H1 (cell line): Measurements from ENCODE around the gene HIPK3. TPM values are rescaled to one million over a fixed set of nuclear protein-coding genes. Genes with fewer than 3 reads are reported as not detected.

Source experiments
- CTCF ChIA-PET: fragments of 300-600 bp; sonication (Branson Sonifier 250); formaldehyde crosslinking; loops from one replicate; lab custom pipeline; 2021; ENCODE audit not compliant: partially characterized antibody; lab: Charles Lee
- POLR2A ChIA-PET: fragments of 300-600 bp; sonication (Branson Sonifier 250); formaldehyde crosslinking; loops from one replicate; lab custom pipeline; 2021; ENCODE audit warnings: inconsistent platforms; ENCODE audit not compliant: partially characterized antibody; lab: Charles Lee
- DNase-seq, 2 experiments: peaks; one replicate each; pipeline versions ENCODE4 v3.0.0 to v3.0.0-alpha.2; 2010 to 2022; ENCODE audit warnings: low spot score in 2 of 2, low read depth in 1 of 2, mixed read lengths in 1 of 2
- FAIRE-seq: peaks from 2 replicates; lab custom pipeline; 2011; peaks lifted over from hg19 to GRCh38; lab: Jason Lieb, UNC
- H2AFZ ChIP-seq: 2 replicates; pipeline ENCODE4 v1.8.1; 2012; ENCODE audit warnings: low read length, inconsistent platforms
- H2AK5ac ChIP-seq: 2 replicates; pipeline ENCODE4 v1.6.1; 2013; ENCODE audit warnings: low read depth, low read length
- H2BK120ac ChIP-seq: replicated peaks from 2 replicates; pipeline ENCODE3; 2013; ENCODE audit warnings: low read depth, low read length, inconsistent platforms
- H2BK12ac ChIP-seq: 2 replicates; pipeline ENCODE4 v1.6.1; 2013; ENCODE audit warnings: low read depth, low read length
- H2BK15ac ChIP-seq: 2 replicates; pipeline ENCODE4 v1.6.1; 2013; ENCODE audit warnings: low read length
- H2BK20ac ChIP-seq: 2 replicates; pipeline ENCODE4 v1.6.1; 2013; ENCODE audit warnings: low read length
- H2BK5ac ChIP-seq: 2 replicates; pipeline ENCODE4 v1.6.1; 2013; ENCODE audit warnings: low read depth, low read length
- H3K14ac ChIP-seq: 2 replicates; pipeline ENCODE4 v1.6.1; 2013; ENCODE audit warnings: inconsistent platforms; ENCODE audit not compliant: insufficient read length
- H3K18ac ChIP-seq: 2 replicates; pipeline ENCODE4 v1.6.1; 2013; ENCODE audit warnings: low read length; ENCODE audit errors: extremely low read depth
- H3K23ac ChIP-seq: 2 replicates; pipeline ENCODE4 v1.6.1; 2013; ENCODE audit warnings: inconsistent platforms; ENCODE audit not compliant: insufficient read length
- H3K23me2 ChIP-seq: 2 replicates; pipeline ENCODE4 v1.6.1; 2013; ENCODE audit warnings: low read depth, low read length
- H3K27ac ChIP-seq: 2 replicates; pipeline ENCODE4 v1.6.1; 2011; ENCODE audit warnings: low read depth, low read length, inconsistent platforms
- H3K27me3 ChIP-seq, 4 experiments: replicated peaks in 1 of 4; 1 replicate in 1 of 4; 2 replicates in 3 of 4; pipeline versions ENCODE4 v1.6.1 to v1.8.1; 2011 to 2013; ENCODE audit warnings: low read length in 3 of 4, mild to moderate bottlenecking in 3 of 4, inconsistent platforms in 2 of 4, mixed read lengths in 2 of 4, moderate library complexity in 1 of 4; ENCODE audit not compliant: control insufficient read depth in 3 of 4, insufficient read depth in 3 of 4; ENCODE audit errors: extremely low read depth in 1 of 4
- H3K36me3 ChIP-seq, 4 experiments: 2 replicates each; pipeline versions ENCODE4 v1.6.1 to v1.8.1; 2011 to 2013; ENCODE audit warnings: mild to moderate bottlenecking in 4 of 4, low read length in 3 of 4, moderate library complexity in 2 of 4, control low read depth in 1 of 4, inconsistent platforms in 1 of 4; ENCODE audit not compliant: insufficient read depth in 4 of 4, control insufficient read depth in 2 of 4
- H3K4ac ChIP-seq: replicated peaks from 2 replicates; pipeline ENCODE3; 2013; ENCODE audit warnings: low read length, low read depth, mixed read lengths, inconsistent platforms; ENCODE audit not compliant: insufficient read length
- H3K4me1 ChIP-seq, 4 experiments: replicated peaks in 1 of 4; 1 replicate in 1 of 4; 2 replicates in 3 of 4; pipeline versions ENCODE4 v1.6.1 to v1.8.1; 2011 to 2013; ENCODE audit warnings: low read length in 3 of 4, inconsistent platforms in 2 of 4, mixed read lengths in 1 of 4; ENCODE audit not compliant: insufficient read depth in 4 of 4, control insufficient read depth in 3 of 4
- H3K4me2 ChIP-seq, 2 experiments: 2 replicates each; pipeline versions ENCODE4 v1.6.1 to v1.8.1; 2011 to 2013; ENCODE audit warnings: low read depth in 2 of 2, low read length in 2 of 2, control low read depth in 1 of 2, inconsistent platforms in 1 of 2, mild to moderate bottlenecking in 1 of 2; ENCODE audit not compliant: insufficient read depth in 1 of 2
- H3K4me3 ChIP-seq, 4 experiments: fragments of 200-600, 300-600 bp in 1 of 4; sonication (generic), shearing (Covaris generic), sonication (Bioruptor Twin) in 1 of 4; 2 replicates each; pipeline versions ENCODE4 v1.5.1 to v1.8.1; 2011 to 2016; ENCODE audit warnings: low read length in 4 of 4, low read depth in 3 of 4, control low read depth in 2 of 4, inconsistent platforms in 2 of 4, mild to moderate bottlenecking in 2 of 4, mixed read lengths in 1 of 4, moderate library complexity in 1 of 4; ENCODE audit not compliant: insufficient read depth in 2 of 4; ENCODE audit errors: extremely low read depth in 1 of 4
- H3K56ac ChIP-seq: replicated peaks from 2 replicates; pipeline ENCODE3; 2013; ENCODE audit warnings: low read depth, mild to moderate bottlenecking, mixed read lengths, low read length, inconsistent platforms; ENCODE audit not compliant: insufficient read length
- H3K79me1 ChIP-seq: 2 replicates; pipeline ENCODE4 v1.6.1; 2013; ENCODE audit warnings: low read depth, low read length, control low read depth
- H3K79me2 ChIP-seq, 2 experiments: 2 replicates each; pipeline versions ENCODE4 v1.6.1 to v1.8.1; 2012 to 2013; ENCODE audit warnings: low read length in 2 of 2, mild to moderate bottlenecking in 2 of 2, inconsistent platforms in 1 of 2; ENCODE audit not compliant: insufficient read depth in 2 of 2, control insufficient read depth in 1 of 2
- H3K9ac ChIP-seq, 4 experiments: replicated peaks in 1 of 4; 1 replicate in 1 of 4; 2 replicates in 3 of 4; pipeline versions ENCODE4 v1.6.1 to v1.8.1; 2011 to 2013; ENCODE audit warnings: low read depth in 3 of 4, low read length in 3 of 4, control low read depth in 2 of 4, mild to moderate bottlenecking in 2 of 4, moderate library complexity in 2 of 4, inconsistent platforms in 1 of 4; ENCODE audit errors: extremely low read depth in 1 of 4
- H3K9me3 ChIP-seq, 2 experiments: 2 replicates each; pipeline versions ENCODE4 v1.6.1 to v1.8.1; 2012 to 2013; ENCODE audit warnings: mild to moderate bottlenecking in 2 of 2, moderate library complexity in 2 of 2, control low read depth in 1 of 2, inconsistent platforms in 1 of 2, low read depth in 1 of 2, low read length in 1 of 2, mixed read lengths in 1 of 2; ENCODE audit not compliant: insufficient read depth in 2 of 2
- H4K20me1 ChIP-seq, 2 experiments: replicated peaks in 1 of 2; 2 replicates each; pipeline versions ENCODE3 to v1.8.1; 2011 to 2013; ENCODE audit warnings: inconsistent platforms in 2 of 2, low read length in 2 of 2, mild to moderate bottlenecking in 1 of 2; ENCODE audit not compliant: insufficient read depth in 2 of 2, control insufficient read depth in 1 of 2
- H4K5ac ChIP-seq: 2 replicates; pipeline ENCODE4 v1.6.1; 2013; ENCODE audit warnings: low read length, low read depth, mixed read lengths, inconsistent platforms; ENCODE audit not compliant: insufficient read length
- H4K8ac ChIP-seq: 2 replicates; pipeline ENCODE4 v1.8.0; 2013; ENCODE audit warnings: mild to moderate bottlenecking, moderate library complexity, low read length, inconsistent platforms; ENCODE audit not compliant: insufficient read depth; ENCODE audit errors: extremely low read depth
- H4K91ac ChIP-seq: replicated peaks from 2 replicates; pipeline ENCODE3; 2013; ENCODE audit warnings: low read length, mixed read lengths, inconsistent platforms; ENCODE audit not compliant: insufficient read length
- BACH1 ChIP-seq: IDR thresholded peaks from 2 replicates; pipeline ENCODE4 v1.6.1; 2012; ENCODE audit warnings: low read length, improper control_type of control experiment
- CREB1 ChIP-seq: IDR thresholded peaks from 2 replicates; pipeline ENCODE4 v1.6.1; 2012; ENCODE audit warnings: inconsistent platforms
- CTBP2 ChIP-seq: IDR thresholded peaks from 2 replicates; pipeline ENCODE4 v1.7.0; 2011; ENCODE audit warnings: borderline replicate concordance, mild to moderate bottlenecking, moderate library complexity, mixed read lengths, low read length; ENCODE audit not compliant: insufficient read depth, insufficient read length
- FOSL1 ChIP-seq: IDR thresholded peaks from 2 replicates; pipeline ENCODE4 v1.6.1; 2011; ENCODE audit warnings: mild to moderate bottlenecking, low read depth, low read length, moderate library complexity; ENCODE audit not compliant: insufficient read depth
- GABPA ChIP-seq: IDR thresholded peaks from 2 replicates; pipeline ENCODE4 v1.6.1; 2011; ENCODE audit warnings: mild to moderate bottlenecking, low read length, moderate library complexity, borderline replicate concordance; ENCODE audit not compliant: insufficient read depth
- PHF8 ChIP-seq: fragments of 200-600 bp; sonication (generic); conservative IDR thresholded peaks from 2 replicates; pipeline ENCODE4 v1.7.1; 2012; ENCODE audit warnings: low read depth, mild to moderate bottlenecking, inconsistent platforms, low read length, moderate library complexity
- RBBP5 ChIP-seq: IDR thresholded peaks from 2 replicates; pipeline ENCODE4 v1.7.1; 2012; ENCODE audit warnings: low read depth, mild to moderate bottlenecking, inconsistent platforms, low read length, moderate library complexity, borderline replicate concordance
- RFX5 ChIP-seq: IDR thresholded peaks from 2 replicates; pipeline ENCODE4 v1.6.1; 2011; ENCODE audit warnings: low read depth, low read length, improper control_type of control experiment, borderline replicate concordance
- RXRA ChIP-seq: IDR thresholded peaks from 2 replicates; pipeline ENCODE4 v1.6.1; 2011; ENCODE audit warnings: low read depth, mild to moderate bottlenecking, low read length, moderate library complexity; ENCODE audit not compliant: insufficient read depth
- SIRT6 ChIP-seq: IDR thresholded peaks from one replicate; pipeline ENCODE4 v1.7.1; 2012; ENCODE audit warnings: low read length, inconsistent platforms
- SP1 ChIP-seq: IDR thresholded peaks from 2 replicates; pipeline ENCODE4 v1.6.1; 2011; ENCODE audit warnings: low read depth, low read length
- SP2 ChIP-seq: IDR thresholded peaks from 2 replicates; pipeline ENCODE4 v1.6.1; 2012; ENCODE audit warnings: mild to moderate bottlenecking, low read length, inconsistent platforms
- SRF ChIP-seq: IDR thresholded peaks from 2 replicates; pipeline ENCODE4 v1.6.1; 2011; ENCODE audit warnings: mild to moderate bottlenecking, low read depth, low read length, moderate library complexity
- SUZ12 ChIP-seq: fragments of 200-600 bp; sonication (generic); IDR thresholded peaks from 2 replicates; pipeline ENCODE4 v1.6.1; 2012; ENCODE audit warnings: mild to moderate bottlenecking, inconsistent platforms, low read length, moderate library complexity, mixed read lengths
- YY1 ChIP-seq: IDR thresholded peaks from 2 replicates; pipeline ENCODE4 v1.6.1; 2011; ENCODE audit warnings: low read depth, mild to moderate bottlenecking, low read length
- WGBS, 2 experiments: shearing (Covaris generic) in 1 of 2; methylation state at CpG; one replicate each; pipeline versions ENCODE4 v1.1.6 to v1.1.7; 2013 to 2015; ENCODE audit warnings: low lambda C conversion rate in 2 of 2, mixed read lengths in 2 of 2, inconsistent platforms in 1 of 2, low coverage in 1 of 2, missing lambda C conversion rate in 1 of 2; ENCODE audit not compliant: insufficient replicate concordance in 2 of 2, insufficient coverage in 1 of 2, insufficient read length in 1 of 2; ENCODE audit errors: extremely low coverage in 1 of 2, missing lambda C conversion rate in 1 of 2; 5-methylcytosine and 5-hydroxymethylcytosine counted together
- polyA plus RNA-seq, 7 experiments: library from polyadenylated mRNA; depleted of rRNA in 3 of 7; stranded (reverse) in 5 of 7; unstranded in 2 of 7; fragments of >200 nt in 5 of 7; fragments of 200-250 nt in 2 of 7; gene quantifications; 1 replicate in 5 of 7; 2 replicates in 1 of 7; 4 replicates in 1 of 7; pipeline versions ENCODE4 v1.2.1 to v1.2.3, GENCODE V29; 2011 to 2013; ENCODE audit warnings: missing spikeins in 2 of 7, mixed read lengths in 2 of 7
- total RNA-seq: library from RNA; stranded (reverse); fragmentation: NEBNext Ultra II Directional; extraction: Animal tissue kit (Norgen Biotek cat#: 25700); gene quantifications from 2 replicates; pipeline ENCODE4 v1.2.1, GENCODE V29; 2021

The HIPK3 gene
- total and polyA plus RNA-seq, 2 of the 8 experiments (the other 6 are each of a cell fraction or from before 2014, with no cell fraction given), result 5.0 to 22.3 TPM

DNA sequence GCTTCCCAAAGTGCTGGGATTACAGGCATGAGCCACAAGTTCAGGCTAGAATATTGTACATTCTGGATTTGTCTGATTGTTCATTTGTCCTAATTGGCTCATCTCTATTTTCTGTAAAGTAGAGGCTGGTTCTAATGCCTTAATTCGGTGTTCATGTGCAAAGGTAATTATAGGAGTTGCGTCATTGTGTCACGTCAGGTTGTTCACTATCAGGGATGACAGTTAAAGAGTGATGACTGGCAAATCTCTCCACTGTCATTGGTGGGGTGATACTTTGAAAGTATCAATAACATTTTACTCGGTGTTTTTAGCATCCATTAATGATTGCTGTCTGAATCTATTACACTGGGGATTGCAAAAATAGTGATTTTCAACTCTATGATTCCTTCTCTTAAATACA, 103.5 kb downstream of the HIPK3 start:
- no peaks in the 10 kb centered on the region for H3K79me1 ChIP-seq
- H3K9me3 ChIP-seq, result no peaks in the 10 kb centered on the region
- no peaks in the 10 kb centered on the region for H3K79me2 ChIP-seq
- POLR2A ChIA-PET, result interaction anchor here (0.6 kb wide), 1 partner anchor 190 kb away, joined by 3 read pairs; no protein-coding TSS in a partner anchor
- no peak overlapping the region for H3K27ac ChIP-seq
- CTCF ChIA-PET, result interaction anchor here (0.6 to 9.8 kb wide), 8 partner anchors 7 to 1838 kb away, joined by 3 to 98 read pairs (median 5); no protein-coding TSS in a partner anchor
- H4K91ac ChIP-seq, result no peak overlapping the region
- no peaks in the 10 kb centered on the region; a peak in 1 of 8 replicates for H3K36me3 ChIP-seq
- no peak overlapping the region for H3K18ac ChIP-seq
- peaks cover 0 to 1% (median 0%) of the 10 kb centered on the region in 4 experiments; a peak in 1 of 7 replicates for H3K27me3 ChIP-seq
- H3K4me2 ChIP-seq, result no peak overlapping the region
- no peaks in the 10 kb centered on the region for H3K23me2 ChIP-seq
- no peak overlapping the region for H3K56ac ChIP-seq
- H2BK120ac ChIP-seq, result no peak overlapping the region
- WGBS, 2 experiments, result 87% methylated on average over 4 of the region's 4 CpGs; no CpG with 5 or more reads in 1 of the 2 experiments
- no peaks in the 10 kb centered on the region for H4K20me1 ChIP-seq
- DNase-seq (no peak), FAIRE-seq (no peak)
- H3K14ac ChIP-seq, result no peak overlapping the region
- H2AK5ac ChIP-seq, result no peak overlapping the region
- no peak overlapping the region for H2BK15ac ChIP-seq
- H3K9ac ChIP-seq, result no peak overlapping the region
- no peak overlapping the region for H3K23ac ChIP-seq
- no peak overlapping the region for H2BK5ac ChIP-seq
- H2AFZ ChIP-seq, result no peak overlapping the region
- H3K4ac ChIP-seq, result no peak overlapping the region
- no peak overlapping the region for H2BK12ac ChIP-seq
- no peak overlapping the region for H3K4me3 ChIP-seq
- H3K4me1 ChIP-seq, result no peaks in the 10 kb centered on the region
- no peak overlapping the region for H4K8ac ChIP-seq
- H2BK20ac ChIP-seq, result no peak overlapping the region
- H4K5ac ChIP-seq, result no peak overlapping the region
- TF ChIP-seq RXRA (no peak), BACH1 (no peak), SRF (no peak), SUZ12 (no peak), YY1 (no peak), FOSL1 (no peak), CREB1 (no peak), SP2 (no peak), CTBP2 (no peak), GABPA (no peak), RBBP5 (no peak), SP1 (no peak), SIRT6 (no peak), PHF8 (no peak), RFX5 (no peak)
